NCI-H460 (cell line): ENCODE data around the gene CHMP1B. TPM values are rescaled to one million over a fixed set of nuclear protein-coding genes. Genes with fewer than 3 reads are reported as not detected.

ENCODE experiments used
- DNase-seq: peaks from one replicate; pipeline ENCODE4 v3.0.0-alpha.2; 2016; ENCODE audit warnings: low read depth; ENCODE audit errors: extremely low read depth
- polyA plus RNA-seq: library from polyadenylated mRNA; depleted of rRNA; stranded (reverse); fragments of >200 nt; gene quantifications from 2 replicates; pipeline ENCODE4 v1.2.3, GENCODE V29; 2014; cell fraction: nucleus; rRNA removed
- total RNA-seq: library from RNA; depleted of rRNA; stranded (reverse); fragments of >200 nt; shearing (Covaris generic); gene quantifications from 2 replicates; pipeline ENCODE4 v1.2.3, GENCODE V29; 2014; rRNA removed

CHMP1B gene, protein sequence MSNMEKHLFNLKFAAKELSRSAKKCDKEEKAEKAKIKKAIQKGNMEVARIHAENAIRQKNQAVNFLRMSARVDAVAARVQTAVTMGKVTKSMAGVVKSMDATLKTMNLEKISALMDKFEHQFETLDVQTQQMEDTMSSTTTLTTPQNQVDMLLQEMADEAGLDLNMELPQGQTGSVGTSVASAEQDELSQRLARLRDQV
- total RNA-seq: 129 and 136 TPM in 2 replicates
- polyA plus RNA-seq: 57.5 and 58.3 TPM in 2 replicates

DNA sequence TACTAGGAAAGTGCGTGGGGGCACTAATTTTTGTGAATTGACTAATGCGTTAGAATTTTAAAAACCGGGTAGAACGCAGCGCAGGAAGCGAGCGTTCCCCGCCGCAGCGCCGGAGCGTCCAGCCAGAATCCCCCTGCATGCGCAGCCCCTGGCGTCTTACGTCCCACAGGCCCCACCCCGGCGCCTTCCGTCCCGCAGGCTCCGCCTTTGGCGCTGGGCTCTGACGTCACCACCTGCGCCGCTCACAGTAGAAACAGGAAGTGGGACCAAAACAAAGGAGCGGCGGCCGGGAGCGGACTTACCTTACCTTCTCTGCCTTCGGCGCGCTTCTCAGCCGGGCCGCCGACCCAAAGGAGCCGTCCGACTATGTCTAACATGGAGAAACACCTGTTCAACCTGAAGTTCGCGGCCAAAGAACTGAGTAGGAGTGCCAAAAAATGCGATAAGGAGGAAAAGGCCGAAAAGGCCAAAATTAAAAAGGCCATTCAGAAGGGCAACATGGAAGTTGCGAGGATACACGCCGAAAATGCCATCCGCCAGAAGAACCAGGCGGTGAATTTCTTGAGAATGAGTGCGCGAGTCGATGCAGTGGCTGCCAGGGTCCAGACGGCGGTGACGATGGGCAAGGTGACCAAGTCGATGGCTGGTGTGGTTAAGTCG, at the start of gene CHMP1B:
CHMP1B (plus strand) TSS at position 268 of the 660 bp plus-strand sequence; CDS start at position 367, 99 bp downstream.
- DNase-seq: peak; percentile 93

DNA sequence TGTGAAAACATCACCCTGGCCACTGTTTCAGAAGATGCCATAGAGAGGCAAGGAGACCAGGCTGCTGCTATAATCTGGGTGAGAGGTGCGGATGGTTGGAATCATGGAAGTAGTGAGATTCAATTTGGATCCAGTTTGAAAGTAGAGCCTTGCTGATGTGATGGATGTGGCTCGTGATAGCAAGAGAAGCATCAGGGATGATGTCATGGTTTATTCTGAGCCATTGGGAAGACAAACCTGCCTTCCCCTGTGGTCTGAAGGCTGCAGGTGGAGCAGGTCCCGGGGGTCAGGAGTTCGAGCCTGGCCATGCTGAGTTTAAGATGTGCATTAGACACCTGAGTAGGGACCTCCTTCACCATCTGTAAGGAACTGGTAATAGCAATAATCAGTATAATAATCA, 49.6 kb upstream of the CHMP1B start:
- DNase-seq: no peak

DNA sequence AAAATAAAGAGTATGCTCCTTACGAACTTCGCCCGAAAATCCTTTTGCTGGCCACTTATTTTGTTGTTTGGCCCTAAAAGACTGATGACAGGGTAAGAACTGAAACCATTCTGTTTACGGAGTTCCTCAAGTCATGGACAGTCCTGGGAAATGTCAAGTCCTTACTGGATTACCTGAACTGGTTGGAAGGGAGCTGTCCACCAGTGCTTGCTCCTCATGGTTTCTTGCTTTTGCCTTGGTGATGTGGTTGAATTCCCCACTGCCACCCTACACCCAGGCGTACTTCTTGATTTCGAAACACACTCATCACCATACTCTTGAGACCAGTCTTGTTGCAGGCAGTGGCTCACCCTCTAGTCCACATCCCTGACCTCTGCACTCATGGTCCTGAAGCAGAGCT, 49.1 kb upstream of the CHMP1B start:
- DNase-seq: no peak

DNA sequence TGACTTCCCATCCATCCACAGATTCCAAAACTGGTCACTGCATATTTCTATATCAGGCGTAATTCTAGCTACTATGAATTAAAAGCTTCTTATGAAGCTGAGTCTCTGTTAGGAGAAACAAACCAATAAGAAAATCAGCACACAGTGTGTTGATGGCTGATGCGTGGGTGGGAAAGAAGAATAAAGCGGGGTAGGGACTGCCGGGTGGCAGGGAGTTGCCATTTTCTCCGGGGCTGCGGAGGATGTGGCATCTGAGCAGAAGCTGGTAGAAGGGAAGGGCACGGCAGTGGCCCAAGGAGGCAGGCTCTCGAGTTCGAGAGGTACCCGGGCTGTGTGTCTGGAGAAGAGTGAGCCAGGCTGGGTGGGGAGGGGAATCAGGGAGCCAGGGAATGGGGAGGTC, 48.6 kb upstream of the CHMP1B start:
- DNase-seq: no peak

DNA sequence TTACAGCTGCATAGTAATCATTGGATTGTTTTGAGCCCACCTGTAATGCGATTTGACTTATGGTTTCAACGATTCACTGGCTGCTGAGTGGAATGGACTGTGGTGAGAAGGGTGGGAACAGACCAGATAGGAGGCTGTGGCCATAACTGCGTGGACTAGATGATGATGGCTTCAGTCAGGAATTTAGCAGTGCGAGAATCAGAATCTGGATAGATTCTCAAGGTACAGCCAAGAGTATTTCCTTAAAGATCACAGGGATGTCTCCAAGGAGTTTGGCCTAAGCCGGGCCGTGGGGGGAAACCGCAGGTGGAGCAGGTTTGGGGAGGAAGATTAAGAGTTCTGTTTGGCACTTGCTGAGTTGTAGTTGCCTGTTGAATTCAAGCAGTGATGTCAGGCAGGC, 44.0 kb upstream of the CHMP1B start:
- no peak for DNase-seq

DNA sequence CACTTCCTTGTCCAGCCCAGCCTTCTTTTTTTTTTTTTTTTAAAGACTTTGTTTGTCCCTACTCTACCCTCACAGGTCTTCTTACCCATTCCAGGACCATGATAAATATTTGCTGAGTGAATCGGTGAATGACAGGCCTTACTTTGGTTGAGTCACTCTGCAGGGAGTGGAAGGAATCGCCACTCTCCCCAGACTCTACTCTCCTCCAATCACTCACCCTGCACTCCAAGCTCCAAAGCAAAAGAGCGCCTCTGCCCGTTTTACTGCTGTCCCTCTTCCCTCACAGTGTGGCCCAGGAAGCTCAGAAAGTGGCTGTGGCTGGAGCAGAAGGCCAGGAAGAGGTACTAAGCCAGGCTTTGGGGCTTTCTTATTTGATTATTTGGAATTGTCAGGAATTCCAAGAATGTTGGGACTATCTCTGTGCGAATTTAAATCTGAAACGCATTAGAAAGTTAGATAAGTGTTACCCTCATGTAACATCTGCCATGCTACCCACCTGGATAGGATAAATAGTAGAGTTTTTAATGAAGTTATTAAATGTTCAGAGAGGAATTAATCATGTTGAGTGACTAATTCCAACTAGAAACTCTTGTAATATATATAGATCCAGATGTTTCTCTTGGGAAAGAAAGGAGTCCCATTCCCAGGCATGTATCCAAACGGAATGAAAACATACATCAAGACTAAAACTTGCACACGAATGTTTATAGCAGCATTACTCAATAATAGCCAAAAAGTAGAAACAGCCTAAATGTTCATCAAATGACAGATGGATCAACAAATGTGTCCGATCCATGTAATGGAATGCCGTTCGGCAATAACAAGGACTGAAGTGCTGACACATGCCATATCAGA, 43.0 kb upstream of the CHMP1B start:
- DNase-seq: peak; percentile 36

DNA sequence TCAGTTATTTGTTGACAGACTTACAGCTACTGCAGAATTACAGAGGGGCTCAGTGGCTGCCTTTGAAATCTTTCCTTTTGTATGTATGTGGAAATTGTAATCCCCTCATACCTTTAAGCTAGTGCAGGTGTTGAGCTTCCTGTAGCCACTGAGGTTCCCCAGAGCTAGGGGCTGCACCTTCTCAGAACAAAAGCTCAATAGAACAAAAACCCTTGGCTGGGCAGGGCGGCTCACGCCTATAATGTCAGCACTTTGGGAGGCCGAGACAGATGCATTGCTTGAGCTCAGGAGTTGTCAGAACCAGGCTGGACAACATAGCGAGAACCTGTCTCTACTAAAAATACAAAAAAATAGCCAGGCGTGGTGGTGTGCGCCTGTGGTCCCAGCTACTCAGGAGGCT, 41.3 kb upstream of the CHMP1B start:
- DNase-seq: no peak

DNA sequence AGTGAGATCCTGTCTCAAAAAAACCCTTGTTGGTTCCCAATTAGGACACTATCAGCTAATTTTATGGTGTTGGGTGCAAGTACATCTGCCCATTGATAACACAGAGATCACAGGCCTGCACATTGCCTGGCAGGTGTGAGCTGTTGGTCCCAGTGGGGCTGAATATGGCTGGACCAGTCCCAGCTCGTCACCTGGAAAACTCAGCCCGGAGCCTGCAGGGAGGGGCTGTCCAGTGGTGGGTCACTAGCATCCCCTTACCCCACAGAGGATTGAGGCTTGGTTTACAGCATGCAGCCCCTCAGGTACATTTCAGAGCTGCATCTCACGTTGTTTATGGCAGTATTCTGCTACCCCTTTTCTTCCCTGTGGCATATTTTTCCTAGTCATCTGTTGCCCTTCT, 40.8 kb upstream of the CHMP1B start:
- DNase-seq: no peak

DNA sequence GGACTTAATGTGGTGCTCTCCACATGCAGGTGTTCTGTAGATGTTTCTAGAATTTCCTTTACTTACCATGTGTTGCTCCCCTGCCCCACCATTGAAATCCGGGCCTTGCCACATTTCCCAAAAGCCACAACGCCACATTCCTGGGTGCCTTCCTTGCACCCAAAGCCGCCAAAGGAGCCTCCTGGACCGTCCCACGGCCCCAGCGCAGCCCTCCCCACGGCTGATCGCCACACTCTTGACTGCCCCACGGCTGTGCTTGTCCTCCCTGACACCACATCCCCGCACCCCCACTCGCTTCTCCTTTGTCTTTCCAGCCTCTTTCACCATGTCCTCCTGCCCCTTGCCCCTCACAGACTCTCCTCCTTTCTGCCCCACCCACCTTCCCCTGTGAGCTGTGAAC, 40.2 kb upstream of the CHMP1B start:
- DNase-seq: no peak

DNA sequence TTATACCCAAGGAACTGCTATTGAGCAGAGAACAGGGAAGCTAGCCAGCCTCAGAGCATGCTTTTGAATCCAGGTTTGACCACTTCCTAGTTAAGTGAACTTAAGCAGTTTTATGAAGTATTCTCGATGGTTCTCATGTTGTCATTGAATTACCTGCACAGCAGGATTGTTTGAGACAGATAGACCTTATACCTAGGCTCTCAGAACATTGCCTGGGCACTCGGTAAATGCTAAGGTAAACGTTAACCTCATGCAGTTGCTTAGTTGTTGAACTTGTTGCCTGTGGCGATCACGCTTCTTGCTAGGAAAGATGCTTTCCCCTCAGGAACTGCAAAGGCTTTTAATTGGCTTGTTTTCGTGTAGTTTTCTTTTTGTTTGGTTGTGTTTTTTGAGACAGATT, 34.0 kb upstream of the CHMP1B start:
- no peak for DNase-seq

DNA sequence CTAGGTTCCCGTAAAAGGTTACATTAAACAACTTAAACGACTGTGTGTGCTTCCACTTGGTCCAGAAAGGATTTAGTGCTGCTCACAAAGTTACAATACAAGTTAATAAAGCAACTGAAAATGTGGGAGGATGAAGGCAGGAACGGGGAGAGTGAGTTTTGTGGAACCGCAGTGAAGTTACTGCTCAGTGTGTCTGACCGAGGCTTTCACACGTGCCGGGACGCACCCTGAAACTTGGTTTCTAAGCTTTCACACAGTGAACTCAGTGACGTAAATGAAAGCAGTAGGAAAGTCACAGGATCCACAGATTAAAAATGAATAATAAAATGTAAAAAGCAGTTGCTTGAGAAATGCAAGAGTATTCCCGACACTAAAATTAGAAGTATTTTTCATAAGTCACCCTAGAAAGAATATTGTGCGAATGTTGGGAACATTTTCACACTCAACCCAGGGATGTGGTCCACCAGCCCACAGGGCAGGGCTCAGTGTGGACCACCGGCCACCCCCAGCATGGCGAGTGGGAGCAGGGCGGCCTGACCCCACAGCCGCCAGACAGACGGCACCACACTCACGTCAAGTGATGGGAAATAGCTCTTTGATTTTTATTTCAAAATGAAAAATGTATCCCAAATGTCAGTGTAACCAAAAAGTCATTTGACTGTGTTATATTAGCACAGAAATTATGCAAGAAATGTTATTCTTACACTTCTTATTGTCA, 32.6 kb upstream of the CHMP1B start:
- no peak for DNase-seq

DNA sequence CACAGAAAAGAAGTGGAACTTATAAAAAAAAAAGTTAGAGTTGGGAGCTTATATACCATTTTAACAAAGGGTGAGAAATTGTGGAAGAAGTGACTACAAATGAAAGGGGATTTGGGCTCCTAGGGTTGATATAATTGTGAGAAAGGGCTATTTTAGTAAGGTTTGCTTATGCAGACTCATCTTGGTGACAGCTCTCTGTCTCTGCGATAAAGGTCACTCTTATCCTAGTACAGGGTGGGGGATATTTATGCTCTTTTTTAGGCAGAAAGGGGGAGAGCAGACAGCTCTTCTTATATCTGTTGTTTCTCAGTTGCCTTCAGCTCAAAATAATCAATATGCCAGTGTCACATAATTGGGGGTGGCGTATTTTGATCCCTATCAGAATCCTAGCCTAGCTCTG, 31.3 kb upstream of the CHMP1B start:
- DNase-seq: no peak

DNA sequence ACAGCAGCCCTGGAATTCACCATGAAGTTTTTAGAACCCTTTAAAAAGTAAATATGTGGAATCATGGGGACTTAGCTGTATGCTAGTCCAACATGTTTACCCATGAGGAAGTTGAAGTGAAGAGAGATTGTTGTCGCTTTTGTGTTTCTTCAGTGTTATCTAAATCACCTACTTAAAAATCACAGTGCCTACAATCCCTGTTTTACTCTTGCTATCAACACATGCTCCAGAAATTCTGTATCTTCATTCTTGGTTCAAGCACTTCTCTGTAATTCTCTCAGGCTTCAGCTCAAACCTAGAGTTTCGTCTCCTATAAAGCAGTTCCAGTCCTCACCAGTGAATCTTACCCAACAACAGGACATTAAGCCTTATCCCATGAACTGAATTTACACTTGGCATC, 30.5 kb upstream of the CHMP1B start:
- DNase-seq: no peak

DNA sequence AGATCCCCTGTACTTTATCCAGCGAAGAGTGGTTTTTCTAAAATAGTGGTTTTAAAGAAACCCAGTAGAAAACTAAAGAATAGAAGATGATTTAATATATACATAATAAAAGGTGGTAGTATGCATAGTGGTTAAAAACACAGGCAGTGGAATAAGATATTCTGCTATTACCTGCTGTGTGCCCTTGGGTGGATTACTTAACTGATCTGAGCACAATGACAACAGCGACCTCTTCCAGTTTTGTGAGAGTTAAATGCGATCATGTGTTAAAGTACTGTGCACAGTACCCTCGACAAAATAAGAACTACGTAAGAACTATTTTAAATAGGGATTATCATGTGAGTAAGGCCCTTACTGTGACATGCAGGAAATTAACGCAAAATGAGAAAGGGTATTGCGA, 30.0 kb upstream of the CHMP1B start:
- DNase-seq: no peak

DNA sequence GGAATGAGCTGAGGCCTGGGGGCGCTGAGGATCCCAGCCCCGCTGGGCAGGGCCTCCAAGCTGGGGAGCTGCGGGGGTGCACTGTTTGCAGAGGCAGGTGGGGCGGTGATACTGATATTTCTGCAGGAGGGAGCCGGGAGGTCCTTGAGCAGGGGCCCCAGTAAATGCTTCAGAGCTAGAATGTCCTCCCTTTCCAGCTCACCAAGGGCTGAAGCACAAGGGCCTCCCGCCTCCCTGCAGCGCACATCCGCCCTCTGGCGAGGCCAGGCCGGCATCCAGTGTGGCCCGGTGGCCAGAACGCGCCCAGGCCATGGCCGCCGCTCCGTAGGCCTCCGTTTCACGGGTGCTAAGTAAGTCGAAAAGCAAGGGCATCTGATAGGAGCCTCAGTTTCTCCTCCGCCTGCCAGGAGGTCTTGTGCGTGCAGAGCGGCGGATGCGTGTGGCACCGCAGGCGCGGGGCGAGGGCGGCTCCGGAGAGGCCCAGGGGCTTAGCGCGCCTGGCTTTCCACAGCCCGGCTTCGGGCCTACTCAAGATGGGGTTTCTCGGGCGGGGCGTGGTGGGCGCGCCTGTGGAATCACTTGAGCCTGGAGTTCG, 29.5 kb upstream of the CHMP1B start:
- no peak for DNase-seq

DNA sequence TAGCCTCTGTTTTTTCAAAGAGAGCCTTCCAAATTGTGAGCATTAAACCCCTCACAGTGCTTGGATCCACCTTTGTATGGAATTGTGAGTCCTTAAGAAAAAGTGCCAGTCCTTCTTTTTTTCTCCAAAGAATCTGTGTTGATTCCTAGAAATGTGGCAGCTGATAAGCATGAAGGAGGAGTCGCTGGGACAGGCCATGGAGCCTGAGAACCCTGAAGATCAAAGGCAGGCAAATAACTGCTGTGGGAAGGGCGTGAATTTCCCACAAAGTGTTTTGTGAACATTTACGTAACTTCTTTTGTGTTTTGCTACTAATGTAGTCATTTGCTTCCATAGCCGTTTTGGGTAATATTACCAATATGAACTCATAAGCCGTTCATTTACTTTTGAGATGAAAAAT, 27.7 kb upstream of the CHMP1B start:
- no peak for DNase-seq

DNA sequence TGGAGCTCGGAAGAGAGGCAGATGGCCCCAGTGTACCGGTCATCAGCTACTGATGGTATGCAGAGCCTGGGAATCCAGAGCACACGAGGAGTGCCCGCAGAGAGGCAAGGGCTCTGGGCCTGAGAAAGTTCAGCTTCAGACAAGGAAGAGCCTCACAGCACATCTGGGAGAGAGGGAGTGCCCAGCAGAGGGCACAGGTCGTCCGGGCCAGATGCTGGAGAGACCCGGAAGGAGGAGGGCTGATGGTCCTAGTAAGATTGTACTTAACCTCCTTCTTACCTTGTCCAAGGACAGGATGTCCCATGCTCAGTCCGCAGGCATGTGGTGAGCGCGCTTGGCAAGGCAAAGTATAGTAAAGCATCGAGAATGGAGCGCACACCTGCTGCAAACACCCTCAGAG, 24.4 kb upstream of the CHMP1B start:
- DNase-seq: no peak

DNA sequence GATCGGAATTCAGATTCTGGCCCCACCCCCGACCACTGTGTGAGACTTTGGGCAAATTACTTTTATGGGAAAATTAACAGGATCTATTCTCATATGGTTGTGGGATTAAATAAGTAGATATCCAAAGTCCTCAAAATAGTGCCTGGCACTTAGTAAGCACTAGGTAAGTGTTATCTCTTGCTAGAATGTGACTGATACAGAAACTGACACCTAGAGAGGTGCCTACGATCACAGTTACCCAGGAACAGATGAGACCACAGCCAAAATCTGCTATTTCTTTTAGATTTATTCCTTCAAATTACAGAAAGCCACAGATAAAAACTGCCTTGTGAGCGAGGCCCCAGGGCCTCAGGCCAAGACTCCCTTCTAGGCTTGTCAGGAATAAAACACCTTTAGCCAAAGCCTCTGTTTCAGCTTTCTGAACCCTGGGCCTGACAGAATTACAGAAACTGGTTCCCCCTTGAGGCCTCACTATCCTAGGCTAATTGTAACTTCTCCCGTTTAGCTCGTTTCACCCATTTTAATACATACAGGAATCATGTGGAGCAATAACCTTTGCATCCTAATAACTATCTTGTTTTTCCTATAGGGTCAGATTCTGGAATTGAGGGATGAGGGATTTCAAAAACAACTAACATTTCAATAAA, 22.3 kb upstream of the CHMP1B start:
- no peak for DNase-seq

DNA sequence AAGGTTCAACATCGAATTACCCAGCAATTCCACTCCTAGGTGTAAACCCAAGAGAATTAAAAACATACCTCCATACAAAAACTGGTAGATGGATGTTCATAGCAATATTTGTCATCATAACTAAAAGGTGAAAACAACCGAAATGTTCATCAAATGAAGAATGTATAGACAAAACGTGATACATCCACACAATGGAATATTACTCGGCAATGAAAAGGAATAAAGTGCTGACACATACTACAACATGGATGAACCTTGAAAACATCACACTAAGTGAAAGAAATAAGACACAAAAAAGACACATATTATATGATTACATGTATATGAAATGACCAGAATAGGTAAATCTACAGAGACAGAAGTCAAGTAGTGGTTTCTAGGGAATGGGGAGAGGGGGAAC, 20.6 kb upstream of the CHMP1B start:
- no peak for DNase-seq

DNA sequence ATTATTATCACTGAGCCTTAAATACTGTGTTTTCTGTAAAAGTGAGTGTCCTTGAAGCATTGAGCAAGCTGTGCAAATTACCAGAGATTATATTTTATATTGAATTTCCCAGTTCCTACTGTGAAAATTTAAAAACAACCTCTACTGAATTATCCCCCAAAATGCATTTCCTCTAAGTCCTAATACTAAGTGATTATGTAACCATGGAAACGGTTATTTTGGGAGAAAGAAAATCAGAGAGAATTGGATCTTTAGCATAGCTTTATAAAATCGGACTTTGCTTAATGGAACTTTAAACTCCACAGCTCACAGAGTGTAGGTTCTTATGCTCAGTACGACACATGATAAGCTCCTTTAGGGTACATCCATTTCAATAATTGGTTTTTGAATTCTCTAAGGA, 19.3 kb upstream of the CHMP1B start:
- DNase-seq: no peak
